CD14-positive monocyte (primary cell): ENCODE data around the gene CLEC3A. TPM values are rescaled to one million over a fixed set of nuclear protein-coding genes. Genes with fewer than 3 reads are reported as not detected.
A peak's percentile ranks its signal among the peaks of the same experiment; 100 is the strongest.

Experiments
- DNase-seq, 3 donors: peaks; one replicate each; pipeline ENCODE4 v3.0.0-alpha.2; 2011 to 2022
- H2AFZ ChIP-seq: 2 replicates; pipeline ENCODE4 v1.6.0; 2012; ENCODE audit warnings: mild to moderate bottlenecking, low read depth, low read length, inconsistent platforms; ENCODE audit not compliant: insufficient read depth, poor library complexity, severe bottlenecking
- H3K27ac ChIP-seq, 2 donors: 1 replicate in 1 of 2; 2 replicates in 1 of 2; pipeline ENCODE4 v1.5.1; 2012 to 2013; ENCODE audit warnings: low read length in 2 of 2, control low read depth in 1 of 2, inconsistent platforms in 1 of 2, low read depth in 1 of 2, mild to moderate bottlenecking in 1 of 2
- H3K27me3 ChIP-seq, 2 donors: one replicate each; pipeline versions ENCODE4 v1.6.0 to v1.6.1; 2011 to 2013; ENCODE audit warnings: low read length in 2 of 2; ENCODE audit not compliant: control insufficient read depth in 2 of 2, insufficient read depth in 2 of 2
- H3K36me3 ChIP-seq, 2 donors: replicated peaks in 1 of 2; 1 replicate in 1 of 2; 2 replicates in 1 of 2; pipeline versions ENCODE4 v1.5.1 to v1.6.1; 2012 to 2013; ENCODE audit warnings: low read length in 2 of 2, control low read depth in 1 of 2, inconsistent platforms in 1 of 2, mild to moderate bottlenecking in 1 of 2; ENCODE audit not compliant: insufficient read depth in 2 of 2, control insufficient read depth in 1 of 2
- H3K4me1 ChIP-seq, 2 donors: 1 replicate in 1 of 2; 2 replicates in 1 of 2; pipeline versions ENCODE4 v1.5.1 to v1.6.1; 2012 to 2013; ENCODE audit warnings: low read length in 2 of 2, control low read depth in 1 of 2, inconsistent platforms in 1 of 2, mild to moderate bottlenecking in 1 of 2, moderate library complexity in 1 of 2; ENCODE audit not compliant: insufficient read depth in 2 of 2, control insufficient read depth in 1 of 2
- H3K4me2 ChIP-seq: replicated peaks from 2 replicates; pipeline ENCODE3; 2012; ENCODE audit warnings: low read length, moderate library complexity, mild to moderate bottlenecking; ENCODE audit not compliant: poor library complexity, severe bottlenecking; ENCODE audit errors: extremely low read depth
- H3K4me3 ChIP-seq, 3 experiments: fragments of 200-600 bp in 1 of 3; sonication (generic) in 1 of 3; replicated peaks in 1 of 3; 1 replicate in 2 of 3; 2 replicates in 1 of 3; pipeline ENCODE4 v1.5.1; 2011 to 2013; ENCODE audit warnings: low read length in 3 of 3, mild to moderate bottlenecking in 3 of 3, control low read depth in 2 of 3, low read depth in 2 of 3, inconsistent platforms in 1 of 3, moderate library complexity in 1 of 3
- H3K79me2 ChIP-seq: 2 replicates; pipeline ENCODE4 v1.6.0; 2012; ENCODE audit warnings: mild to moderate bottlenecking, control low read depth, inconsistent platforms, low read length, moderate library complexity; ENCODE audit not compliant: insufficient read depth
- H3K9ac ChIP-seq: 2 replicates; pipeline ENCODE4 v1.6.0; 2017; ENCODE audit warnings: low read length, mild to moderate bottlenecking; ENCODE audit not compliant: insufficient read depth, poor library complexity, severe bottlenecking
- H3K9me3 ChIP-seq, 2 donors: replicated peaks in 1 of 2; 1 replicate in 1 of 2; 2 replicates in 1 of 2; pipeline versions ENCODE4 v1.5.1 to v1.6.1; 2012 to 2013; ENCODE audit warnings: low read length in 2 of 2, control low read depth in 1 of 2; ENCODE audit not compliant: control insufficient read depth in 1 of 2, insufficient read depth in 1 of 2
- H4K20me1 ChIP-seq: 2 replicates; pipeline ENCODE4 v1.6.0; 2012; ENCODE audit warnings: mild to moderate bottlenecking, low read length, control low read depth, moderate library complexity; ENCODE audit not compliant: insufficient read depth
- H3K27ac Mint-ChIP-seq, 7 donors: one replicate each; pipeline ENCODE4 v1.8.0; 2020; ENCODE audit warnings: mild to moderate bottlenecking in 7 of 7, mixed read lengths in 7 of 7, moderate library complexity in 6 of 7, inconsistent platforms in 2 of 7
- H3K27me3 Mint-ChIP-seq, 3 donors: one replicate each; pipeline ENCODE4 v1.8.0; 2021 to 2022; ENCODE audit warnings: low read depth in 3 of 3, mild to moderate bottlenecking in 3 of 3, mixed read lengths in 3 of 3, moderate library complexity in 3 of 3, inconsistent platforms in 1 of 3
- H3K36me3 Mint-ChIP-seq, 2 donors: one replicate each; pipeline ENCODE4 v1.8.0; 2020; ENCODE audit warnings: mixed read lengths in 2 of 2, inconsistent platforms in 1 of 2, mild to moderate bottlenecking in 1 of 2
- H3K4me1 Mint-ChIP-seq: one replicate; pipeline ENCODE4 v1.8.0; 2020; ENCODE audit warnings: mild to moderate bottlenecking, mixed read lengths
- H3K4me3 Mint-ChIP-seq, 2 donors: one replicate each; pipeline ENCODE4 v1.8.0; 2020; ENCODE audit warnings: mild to moderate bottlenecking in 2 of 2, mixed read lengths in 2 of 2, moderate library complexity in 1 of 2
- H3K9me3 Mint-ChIP-seq, 7 donors: one replicate each; pipeline ENCODE4 v1.8.0; 2020 to 2022; ENCODE audit warnings: mixed read lengths in 7 of 7, mild to moderate bottlenecking in 6 of 7, moderate library complexity in 6 of 7, inconsistent platforms in 2 of 7
- WGBS: methylation state at CpG from one replicate; pipeline ENCODE4 v1.1.5; 2013; ENCODE audit warnings: missing lambda C conversion rate; ENCODE audit not compliant: insufficient coverage; 5-methylcytosine and 5-hydroxymethylcytosine counted together
- intact Hi-C, 2 donors: fragments of 100-400 bp; cut with micrococcal nuclease; formaldehyde crosslinking; loops; one replicate each; pipeline versions ENCODE4 v1.15.0 to v1.15.1; 2023
- polyA plus RNA-seq, 3 donors: library from polyadenylated mRNA; depleted of rRNA in 1 of 3; unstranded in 2 of 3; stranded (reverse) in 1 of 3; fragments of 300-500 nt in 2 of 3; fragments of >200 nt in 1 of 3; fragmentation: Illumina TruSeq in 2 of 3; gene quantifications; 1 replicate in 2 of 3; 2 replicates in 1 of 3; pipeline ENCODE4 v1.2.3, GENCODE V29; 2012 to 2021
- TF ChIP-seq, protein P1 (sequence below): fragments of 200-600 bp; IDR thresholded peaks from one replicate; pipeline ENCODE4 v1.8.0; 2022; ENCODE audit warnings: antibody characterized with exemption, mild to moderate bottlenecking

CLEC3A gene
- polyA plus RNA-seq, 3 donors = not detected

DNA sequence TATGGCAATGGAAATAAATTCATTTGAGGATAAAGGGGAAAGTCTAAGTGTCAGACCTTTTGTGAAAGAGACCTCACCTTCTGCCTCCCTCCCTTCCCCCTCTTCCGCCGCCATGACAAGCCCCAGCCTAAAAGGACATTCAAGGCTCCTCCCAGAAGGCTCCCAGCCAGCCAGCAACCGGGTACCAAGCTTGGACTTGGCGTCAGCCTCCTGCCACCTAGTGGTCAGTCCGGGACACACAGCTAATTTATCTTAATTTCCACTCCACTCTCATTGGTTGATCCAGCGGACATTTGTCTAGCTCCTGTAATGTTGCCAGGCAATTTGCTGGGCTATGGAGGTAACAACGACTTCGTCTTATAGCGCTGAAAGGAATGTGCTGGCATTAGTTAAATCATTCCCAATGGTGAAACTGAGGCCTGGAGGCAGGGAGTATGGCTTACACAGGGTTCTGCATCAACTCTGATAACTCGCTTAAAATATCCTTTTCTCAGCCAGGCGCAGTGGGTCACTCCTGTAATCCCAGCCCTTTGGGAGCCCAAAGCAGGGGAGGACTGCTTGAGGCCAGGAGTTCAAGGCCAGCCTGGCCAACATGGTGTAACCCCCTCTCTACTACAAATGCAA, 19.3 kb upstream of the CLEC3A start:
- H2AFZ ChIP-seq = no peak overlapping the region
- H3K36me3 Mint-ChIP-seq = no peaks in the 10 kb centered on the region
- H3K4me3 Mint-ChIP-seq = no peak overlapping the region
- H3K4me3 ChIP-seq = no peak overlapping the region
- peaks cover 0 to 7% (median 1%) of the 10 kb centered on the region in 3 donors for H3K27me3 Mint-ChIP-seq
- no peak overlapping the region for H3K9ac ChIP-seq
- no peak overlapping the region for H3K27ac Mint-ChIP-seq
- H3K79me2 ChIP-seq = no peaks in the 10 kb centered on the region
- intact Hi-C loops = loop anchor here in 1 of 2 donors (10.0 kb wide), 1 partner anchor 328 kb away; no protein-coding TSS in a partner anchor
- H3K4me1 Mint-ChIP-seq = no peaks in the 10 kb centered on the region
- H3K36me3 ChIP-seq = no peaks in the 10 kb centered on the region
- no peaks in the 10 kb centered on the region for H3K27me3 ChIP-seq
- 26% methylated on average over 10 of the region's 11 CpGs for WGBS
- TF ChIP-seq, protein P1, sequence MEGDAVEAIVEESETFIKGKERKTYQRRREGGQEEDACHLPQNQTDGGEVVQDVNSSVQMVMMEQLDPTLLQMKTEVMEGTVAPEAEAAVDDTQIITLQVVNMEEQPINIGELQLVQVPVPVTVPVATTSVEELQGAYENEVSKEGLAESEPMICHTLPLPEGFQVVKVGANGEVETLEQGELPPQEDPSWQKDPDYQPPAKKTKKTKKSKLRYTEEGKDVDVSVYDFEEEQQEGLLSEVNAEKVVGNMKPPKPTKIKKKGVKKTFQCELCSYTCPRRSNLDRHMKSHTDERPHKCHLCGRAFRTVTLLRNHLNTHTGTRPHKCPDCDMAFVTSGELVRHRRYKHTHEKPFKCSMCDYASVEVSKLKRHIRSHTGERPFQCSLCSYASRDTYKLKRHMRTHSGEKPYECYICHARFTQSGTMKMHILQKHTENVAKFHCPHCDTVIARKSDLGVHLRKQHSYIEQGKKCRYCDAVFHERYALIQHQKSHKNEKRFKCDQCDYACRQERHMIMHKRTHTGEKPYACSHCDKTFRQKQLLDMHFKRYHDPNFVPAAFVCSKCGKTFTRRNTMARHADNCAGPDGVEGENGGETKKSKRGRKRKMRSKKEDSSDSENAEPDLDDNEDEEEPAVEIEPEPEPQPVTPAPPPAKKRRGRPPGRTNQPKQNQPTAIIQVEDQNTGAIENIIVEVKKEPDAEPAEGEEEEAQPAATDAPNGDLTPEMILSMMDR = peak; percentile 85
- peak; percentile 42 to 63 (median 62) for DNase-seq
- peaks cover 0 to 2% (median 0%) of the 10 kb centered on the region in 7 donors for H3K9me3 Mint-ChIP-seq
- H3K27ac ChIP-seq = no peak overlapping the region
- no peaks in the 10 kb centered on the region for H3K4me1 ChIP-seq
- H4K20me1 ChIP-seq = no peaks in the 10 kb centered on the region
- H3K9me3 ChIP-seq = no peaks in the 10 kb centered on the region
- H3K4me2 ChIP-seq = no peak overlapping the region

GRCh38 chr16:78004517-78004916, 17.8 kb upstream of the CLEC3A start:
- Mint-ChIP-seq H3K27ac (no peak overlapping the region), H3K4me1 (no peaks in the 10 kb centered on the region), H3K9me3 (peaks cover 0 to 3% (median 0%) of the 10 kb centered on the region in 7 donors), H3K4me3 (no peak overlapping the region), H3K27me3 (peaks cover 0 to 4% (median 1%) of the 10 kb centered on the region in 3 donors), H3K36me3 (no peaks in the 10 kb centered on the region)
- Histone ChIP-seq H3K9ac (no peak overlapping the region), H3K9me3 (no peaks in the 10 kb centered on the region), H4K20me1 (no peaks in the 10 kb centered on the region), H3K4me1 (no peaks in the 10 kb centered on the region), H3K36me3 (no peaks in the 10 kb centered on the region), H3K4me2 (no peak overlapping the region), H3K27me3 (no peaks in the 10 kb centered on the region), H3K4me3 (no peak overlapping the region), H2AFZ (no peak overlapping the region), H3K79me2 (no peaks in the 10 kb centered on the region), H3K27ac (no peak overlapping the region)
- no peak for DNase-seq
- no CpG with 5 or more reads among the region's 4 CpGs for WGBS
- TF ChIP-seq, protein P1 = no peak
- intact Hi-C loops = loop anchor here in 1 of 2 donors (10.0 kb wide), 1 partner anchor 330 kb away; no protein-coding TSS in a partner anchor
